HepG2 (cell line): ENCODE results near the gene FBF1. TPM values are rescaled to one million over a fixed set of nuclear protein-coding genes. Genes with fewer than 3 reads are reported as not detected.

Source experiments
- ARNT ChIP-seq: fragments of 450-650 bp; IDR thresholded peaks from 2 replicates; pipeline ENCODE4 v1.6.1; 2017
- EHMT2 ChIP-seq: fragments of 200-600 bp; sonication (generic); IDR thresholded peaks from 2 replicates; pipeline ENCODE4 v1.7.0; 2017; ENCODE audit warnings: antibody characterized with exemption, low read depth, low read length, borderline replicate concordance
- GPN1 ChIP-seq: sonication (generic); formaldehyde crosslinking; IDR thresholded peaks from 2 replicates; pipeline ENCODE4 v1.5.1; 2020; ENCODE audit warnings: missing genetic modification reagents, borderline replicate concordance
- HOXA9 ChIP-seq: sonication (generic); formaldehyde crosslinking; IDR thresholded peaks from 2 replicates; pipeline ENCODE4 v1.8.1; 2022; ENCODE audit warnings: missing genetic modification reagents, mild to moderate bottlenecking, moderate library complexity, borderline replicate concordance
- KLF15 ChIP-seq: sonication (generic); formaldehyde crosslinking; IDR thresholded peaks from 2 replicates; pipeline ENCODE4 v1.8.1; 2023; ENCODE audit warnings: borderline replicate concordance, mild to moderate bottlenecking, inconsistent platforms, missing genetic modification reagents, mixed read lengths
- MED8 ChIP-seq: sonication (generic); formaldehyde crosslinking; IDR thresholded peaks from 2 replicates; pipeline ENCODE4 v1.8.1; 2023; ENCODE audit warnings: mild to moderate bottlenecking, missing genetic modification reagents; ENCODE audit not compliant: insufficient replicate concordance
- NFYC ChIP-seq: IDR thresholded peaks from 2 replicates; pipeline ENCODE4 v1.6.1; 2016; ENCODE audit warnings: missing genetic modification reagents, missing compliant biosample characterization
- SMAD1 ChIP-seq: sonication (generic); formaldehyde crosslinking; IDR thresholded peaks from 2 replicates; pipeline ENCODE4 v1.4.0; 2020; ENCODE audit warnings: missing genetic modification reagents, low read depth, mild to moderate bottlenecking, borderline replicate concordance
- SNAPC4 ChIP-seq: sonication (generic); formaldehyde crosslinking; IDR thresholded peaks from 2 replicates; pipeline ENCODE4 v1.4.0; 2020; ENCODE audit warnings: mild to moderate bottlenecking, missing genetic modification reagents
- TEF ChIP-seq: sonication (generic); formaldehyde crosslinking; IDR thresholded peaks from 2 replicates; pipeline ENCODE4 v1.5.0; 2020; ENCODE audit warnings: missing genetic modification reagents
- TERF1 ChIP-seq: sonication (generic); formaldehyde crosslinking; IDR thresholded peaks from 2 replicates; pipeline ENCODE4 v1.8.0; 2022; ENCODE audit warnings: mild to moderate bottlenecking, missing genetic modification reagents, moderate library complexity
- U2AF1 ChIP-seq: fragments of 200-400 bp; formaldehyde crosslinking; optimal IDR thresholded peaks from 2 replicates; pipeline ENCODE3; 2017; ENCODE audit warnings: mild to moderate bottlenecking, low read depth, low read length
- YEATS2 ChIP-seq: sonication (generic); formaldehyde crosslinking; IDR thresholded peaks from 2 replicates; pipeline ENCODE4 v1.4.0; 2020; ENCODE audit warnings: missing genetic modification reagents, borderline replicate concordance
- ZBTB33 ChIP-seq: sonication (generic); formaldehyde crosslinking; IDR thresholded peaks from 2 replicates; pipeline ENCODE4 v1.4.0; 2020; ENCODE audit warnings: missing genetic modification reagents
- ZNF20 ChIP-seq: sonication (generic); formaldehyde crosslinking; IDR thresholded peaks from 2 replicates; pipeline ENCODE4 v1.4.0; 2020; ENCODE audit warnings: mild to moderate bottlenecking, moderate library complexity, missing genetic modification reagents
- ZNF354B ChIP-seq: sonication (generic); formaldehyde crosslinking; IDR thresholded peaks from 2 replicates; pipeline ENCODE4 v1.8.0; 2022; ENCODE audit warnings: mild to moderate bottlenecking, missing genetic modification reagents
- ZNF562 ChIP-seq: sonication (generic); formaldehyde crosslinking; IDR thresholded peaks from 2 replicates; pipeline ENCODE4 v1.8.0; 2022; ENCODE audit warnings: missing genetic modification reagents, borderline replicate concordance
- ZNF782 ChIP-seq: sonication (generic); formaldehyde crosslinking; IDR thresholded peaks from 2 replicates; pipeline ENCODE4 v1.4.0; 2020; ENCODE audit warnings: missing genetic modification reagents, mild to moderate bottlenecking, borderline replicate concordance
- polyA plus RNA-seq, 8 experiments: library from polyadenylated mRNA; depleted of rRNA in 3 of 8; stranded (reverse) in 7 of 8; unstranded in 1 of 8; fragments of >200 nt; fragmentation: Illumina TruSeq in 4 of 8; extraction: Trizol in 4 of 8; gene quantifications; 2 replicates each; pipeline versions ENCODE4 v1.2.1 to v1.2.3, GENCODE V29; 2011 to 2016; ENCODE audit warnings: low read depth in 4 of 8, missing spikeins in 1 of 8, mixed read lengths in 1 of 8; ENCODE audit not compliant: insufficient read depth in 1 of 8
- total RNA-seq, 5 experiments: library from RNA; depleted of rRNA; stranded (reverse); fragments of >200 nt; fragmentation: Illumina TruSeq; extraction: Trizol; gene quantifications; 2 replicates each; pipeline ENCODE4 v1.2.3, GENCODE V29; 2016; ENCODE audit warnings: low read depth in 1 of 5

FBF1 gene
- total and polyA plus RNA-seq, 2 of the 13 experiments (the other 11 are each of a cell fraction or from before 2014, with no cell fraction given) = 2.4 to 8.1 TPM

- TF ChIP-seq NFYC (peak; percentile 55), ZNF354B (CRISPR knock-in tag) (0 out of 2 replicates have a peak, but pooled peaks have one; percentile 41), TEF (CRISPR knock-in tag) (0 out of 2 replicates have a peak, but pooled peaks have one; percentile 23), ZNF562 (no peak), SMAD1 (CRISPR knock-in tag) (peak; percentile 99; the same call in 1 of the 2 replicates), GPN1 (CRISPR knock-in tag) (no peak), ZNF782 (CRISPR knock-in tag) (no peak), HOXA9 (CRISPR knock-in tag) (no peak), ARNT (no peak), ZBTB33 (CRISPR knock-in tag) (peak; percentile 85), MED8 (CRISPR knock-in tag) (peak; percentile 97), KLF15 (no peak), TERF1 (CRISPR knock-in tag) (no peak), SNAPC4 (peak; percentile 64; the same call in 1 of the 2 replicates), YEATS2 (CRISPR knock-in tag) (peak; percentile 95), ZNF20 (CRISPR knock-in tag) (no peak), U2AF1 (no peak), EHMT2 (no peak)
Observed at GRCh38 chr17:75904749-75905521, 35.9 kb downstream of the FBF1 start, which contains the start of gene MRPL38 (continued).
